ENCODE measurements around the gene PARD3B. TPM values are rescaled to one million over a fixed set of nuclear protein-coding genes. Genes with fewer than 3 reads are reported as not detected.

The PARD3B gene
- total and polyA plus RNA-seq, 2 donors (not counting 1 experiment from before 2014, with no cell fraction given) = 7.4 to 20.6 TPM

DNA sequence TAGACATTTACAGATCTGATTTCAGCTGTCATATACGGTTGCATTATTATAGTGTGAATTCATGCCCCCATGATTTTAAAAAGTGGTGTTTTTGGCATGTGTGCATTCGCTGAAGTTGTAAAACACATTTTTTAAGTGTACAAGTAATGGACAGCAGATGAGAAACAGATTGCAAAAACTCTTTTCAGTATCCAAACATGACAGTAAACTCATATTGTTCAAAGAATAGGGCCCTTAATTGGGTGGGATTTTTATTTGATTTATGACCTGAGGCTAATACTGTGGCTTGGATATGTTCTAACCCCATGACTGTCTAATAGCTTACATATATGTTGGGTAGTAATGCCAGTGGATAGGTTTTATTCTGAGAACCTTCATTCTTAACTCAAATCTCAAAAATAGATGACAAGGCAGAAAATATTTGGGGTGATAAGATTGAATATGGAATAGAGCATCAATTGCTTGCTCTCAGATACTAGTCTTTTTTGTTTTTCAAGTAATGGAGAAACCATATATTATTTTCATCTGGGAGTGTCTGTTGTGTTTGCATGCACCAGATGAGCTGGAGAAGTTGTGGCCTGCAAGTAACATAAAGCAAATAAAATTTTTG is 118.6 kb downstream of the PARD3B start:
- Histone ChIP-seq H2AFZ (ENCODE audit: low read length) (no peak overlapping the region), H3K27ac (ENCODE audit: insufficient read depth, low read length) (no peak overlapping the region), H3K4me2 (ENCODE audit: extremely low read depth, insufficient read depth, low read length) (peak overlapping the region; percentile 69), H3K9me3 (ENCODE audit: control insufficient read depth, insufficient read depth, low read depth, low read length) (no peaks in the 10 kb centered on the region), H3K36me3 (ENCODE audit: control insufficient read depth, insufficient read depth, low read length) (no peaks in the 10 kb centered on the region), H3K4me3 (replicated peaks in 1 of 4; ENCODE audit: control extremely low read depth in 1 of 4, insufficient read depth in 1 of 4, low read depth in 3 of 4, low read length in 4 of 4) (no peak overlapping the region), H4K20me1 (ENCODE audit: control insufficient read depth, extremely low read depth, insufficient read depth, low read length) (no peaks in the 10 kb centered on the region), H3K27me3 (ENCODE audit: control insufficient read depth, insufficient read depth, low read length) (no peaks in the 10 kb centered on the region), H3K9ac (ENCODE audit: insufficient read depth, low read length) (no peak overlapping the region), H3K4me1 (ENCODE audit: control insufficient read depth, extremely low read depth, insufficient read depth, low read length) (peaks cover 14% of the 10 kb centered on the region), H3K79me2 (ENCODE audit: control insufficient read depth, insufficient read depth, low read length) (no peaks in the 10 kb centered on the region)
- TF ChIP-seq EZH2 (IDR thresholded peaks at IDR 0.05; ENCODE audit: low read length, missing control alignments) (no peak), CTCF (conservative IDR thresholded peaks at IDR 0.05 in 1 of 2, IDR thresholded peaks at IDR 0.05 in 1 of 2; ENCODE audit: low read depth in 1 of 2, low read length in 2 of 2) (no peak)
- DNase-seq (ENCODE audit: low read depth in 2 of 2) = no peak

DNA sequence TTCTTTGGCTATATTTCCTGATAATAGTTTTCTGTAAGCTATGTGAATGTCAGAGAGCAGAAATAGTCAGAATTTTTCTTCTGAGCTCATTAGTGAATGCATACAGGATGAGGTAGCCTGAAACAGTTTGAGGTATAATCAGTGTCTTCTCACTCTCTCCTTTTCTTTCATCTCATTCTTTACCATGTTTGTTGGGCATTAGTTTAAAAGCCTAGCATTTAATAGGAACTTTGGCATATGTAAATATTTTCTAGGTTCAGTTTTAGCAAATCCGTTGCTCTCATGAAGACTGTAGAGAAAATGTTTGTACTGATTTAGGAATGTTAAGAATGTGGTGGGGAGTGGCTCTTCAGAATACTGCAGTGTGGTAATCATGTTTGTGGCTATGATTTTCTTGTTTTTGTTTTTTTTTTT is 119.4 kb downstream of the PARD3B start:
- DNase-seq (ENCODE audit: low read depth in 2 of 2) = peak; percentile 30 to 81
- H2AFZ ChIP-seq (ENCODE audit: low read length) = no peak overlapping the region

DNA sequence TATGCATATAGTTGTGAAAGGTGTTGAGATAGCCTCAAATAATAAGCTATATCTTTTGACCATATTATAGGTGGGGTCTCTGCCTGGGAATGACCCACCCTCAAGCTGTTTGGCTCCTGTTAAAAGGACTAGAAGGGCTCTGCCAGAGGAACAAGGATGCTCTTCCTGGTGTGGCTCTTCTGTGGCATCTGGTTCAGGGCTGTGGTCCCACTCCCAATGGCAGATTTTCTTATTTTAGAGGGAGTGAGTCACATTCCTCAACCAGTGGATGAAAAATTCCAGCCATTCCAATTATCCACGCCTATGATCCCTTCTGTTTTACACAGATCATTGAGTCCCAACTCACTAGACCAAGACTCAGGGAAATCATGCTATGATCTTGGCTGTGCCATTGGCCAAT is 119.9 kb downstream of the PARD3B start:
- H3K9ac ChIP-seq (ENCODE audit: insufficient read depth, low read length) = no peak overlapping the region
- H3K4me2 ChIP-seq (ENCODE audit: extremely low read depth, insufficient read depth, low read length) = peak overlapping the region; percentile 69
- H3K36me3 ChIP-seq (ENCODE audit: control insufficient read depth, insufficient read depth, low read length) = no peaks in the 10 kb centered on the region
- peak; percentile 10 to 90 for DNase-seq (ENCODE audit: low read depth in 2 of 2)
- H3K4me3 ChIP-seq (replicated peaks in 1 of 4; ENCODE audit: control extremely low read depth in 1 of 4, insufficient read depth in 1 of 4, low read depth in 3 of 4, low read length in 4 of 4) = no peak overlapping the region
- TF ChIP-seq CTCF (conservative IDR thresholded peaks at IDR 0.05 in 1 of 2, IDR thresholded peaks at IDR 0.05 in 1 of 2; ENCODE audit: low read depth in 1 of 2, low read length in 2 of 2) = no peak
- TF ChIP-seq EZH2 (IDR thresholded peaks at IDR 0.05; ENCODE audit: low read length, missing control alignments) = no peak
- H3K27me3 ChIP-seq (ENCODE audit: control insufficient read depth, insufficient read depth, low read length) = no peaks in the 10 kb centered on the region
- H4K20me1 ChIP-seq (ENCODE audit: control insufficient read depth, extremely low read depth, insufficient read depth, low read length) = no peaks in the 10 kb centered on the region
- H3K27ac ChIP-seq (ENCODE audit: insufficient read depth, low read length) = peak overlapping the region; percentile 53
- peaks cover 14% of the 10 kb centered on the region for H3K4me1 ChIP-seq (ENCODE audit: control insufficient read depth, extremely low read depth, insufficient read depth, low read length)
- H2AFZ ChIP-seq (ENCODE audit: low read length) = no peak overlapping the region
- no peaks in the 10 kb centered on the region for H3K9me3 ChIP-seq (ENCODE audit: control insufficient read depth, insufficient read depth, low read depth, low read length)
- no peaks in the 10 kb centered on the region for H3K79me2 ChIP-seq (ENCODE audit: control insufficient read depth, insufficient read depth, low read length)

More for the DNA sequence above, 119.4 kb downstream of the PARD3B start:
- Histone ChIP-seq H3K9ac (ENCODE audit: insufficient read depth, low read length) (no peak overlapping the region), H4K20me1 (ENCODE audit: control insufficient read depth, extremely low read depth, insufficient read depth, low read length) (no peaks in the 10 kb centered on the region), H3K4me2 (ENCODE audit: extremely low read depth, insufficient read depth, low read length) (peak overlapping the region; percentile 69), H3K27me3 (ENCODE audit: control insufficient read depth, insufficient read depth, low read length) (no peaks in the 10 kb centered on the region), H3K4me1 (ENCODE audit: control insufficient read depth, extremely low read depth, insufficient read depth, low read length) (peaks cover 14% of the 10 kb centered on the region), H3K9me3 (ENCODE audit: control insufficient read depth, insufficient read depth, low read depth, low read length) (no peaks in the 10 kb centered on the region), H3K4me3 (replicated peaks in 1 of 4; ENCODE audit: control extremely low read depth in 1 of 4, insufficient read depth in 1 of 4, low read depth in 3 of 4, low read length in 4 of 4) (no peak overlapping the region), H3K36me3 (ENCODE audit: control insufficient read depth, insufficient read depth, low read length) (no peaks in the 10 kb centered on the region), H3K79me2 (ENCODE audit: control insufficient read depth, insufficient read depth, low read length) (no peaks in the 10 kb centered on the region), H3K27ac (ENCODE audit: insufficient read depth, low read length) (peak overlapping the region; percentile 53)
- no peak for TF ChIP-seq EZH2 (IDR thresholded peaks at IDR 0.05; ENCODE audit: low read length, missing control alignments)
- TF ChIP-seq CTCF (conservative IDR thresholded peaks at IDR 0.05 in 1 of 2, IDR thresholded peaks at IDR 0.05 in 1 of 2; ENCODE audit: low read depth in 1 of 2, low read length in 2 of 2) = no peak

All from fibroblast of lung (primary cell).